Testis (tissue), 2 donors: ENCODE data around the gene BIRC7.

Source experiments
- CTCF ChIP-seq, 3 experiments: fragments of 450-650 bp in 2 of 3; fragments of 200-600 bp in 1 of 3; sonication (generic) in 1 of 3; IDR thresholded peaks; one replicate each; pipeline ENCODE4 v1.5.1; 2016 to 2019; ENCODE audit warnings: antibody characterized with exemption in 3 of 3, mild to moderate bottlenecking in 2 of 3, moderate library complexity in 1 of 3
- POLR2A ChIP-seq: fragments of 450-650 bp; IDR thresholded peaks from one replicate; pipeline ENCODE4 v1.6.1; 2017; ENCODE audit warnings: antibody characterized with exemption, mild to moderate bottlenecking, moderate library complexity

GRCh38 chr20:63265891-63266515 is 30.3 kb downstream of the BIRC7 start:
- TF ChIP-seq CTCF (IDR thresholded peaks at IDR 0.05) (no peak), POLR2A (no peak)
